A549 (cell line): ENCODE measurements around the gene HECTD3.

ENCODE experiments used
- ESRRA ChIP-seq: fragments of 150-350 bp; IDR thresholded peaks from 2 replicates; pipeline ENCODE4 v1.6.1; 2014; ENCODE audit warnings: mild to moderate bottlenecking, low read length, borderline replicate concordance
- HDAC2 ChIP-seq: fragments of 200-600 bp; sonication (generic); IDR thresholded peaks from 2 replicates; pipeline ENCODE4 v1.6.1; 2016
- MAFK ChIP-seq: fragments of 450-650 bp; IDR thresholded peaks from 2 replicates; pipeline ENCODE4 v1.6.1; 2014; ENCODE audit not compliant: partially characterized antibody
- MYC ChIP-seq: IDR thresholded peaks from 2 replicates; pipeline ENCODE4 v1.6.1; 2012; ENCODE audit warnings: mild to moderate bottlenecking, inconsistent platforms, low read length, improper control_type of control experiment, borderline replicate concordance
- NR3C1 ChIP-seq: fragments of >200 bp; sonication (Bioruptor Twin); formaldehyde crosslinking; IDR thresholded peaks from 3 replicates; pipeline ENCODE4 v1.6.1; 2017
- POLR2A ChIP-seq: IDR thresholded peaks from 2 replicates; pipeline ENCODE4 v1.6.1; 2012; ENCODE audit warnings: mild to moderate bottlenecking, low read length
- TF ChIP-seq, protein P1 (sequence below): fragments of 250-450 bp; sonication (Bioruptor Pico); IDR thresholded peaks from 2 replicates; pipeline ENCODE4 v1.5.0; 2021; ENCODE audit warnings: mild to moderate bottlenecking, moderate library complexity, borderline replicate concordance
- TF ChIP-seq, protein P2 (sequence below): fragments of >200 bp; sonication (Bioruptor Twin); formaldehyde crosslinking; IDR thresholded peaks from 3 replicates; pipeline ENCODE4 v1.5.1; 2016

DNA sequence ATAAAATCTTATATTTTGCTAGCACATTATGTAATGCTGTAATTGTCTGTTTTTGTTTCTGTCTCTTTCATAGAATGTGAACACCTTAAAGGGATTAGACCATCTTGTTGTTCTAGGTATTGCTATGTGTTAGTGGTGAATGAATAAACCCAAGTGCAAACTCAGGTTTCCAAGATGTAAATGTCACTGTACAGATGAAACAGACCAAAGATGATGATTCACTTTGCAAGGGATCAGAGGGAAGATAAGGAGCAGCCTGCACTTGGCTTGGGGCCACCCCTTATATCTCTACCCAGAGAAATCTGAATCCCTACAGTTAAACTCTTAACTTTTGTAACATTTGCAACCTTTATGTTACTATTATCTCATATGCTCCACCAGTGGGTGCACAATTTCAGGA lies 26.3 kb upstream of the HECTD3 start:
- TF ChIP-seq, protein P1, sequence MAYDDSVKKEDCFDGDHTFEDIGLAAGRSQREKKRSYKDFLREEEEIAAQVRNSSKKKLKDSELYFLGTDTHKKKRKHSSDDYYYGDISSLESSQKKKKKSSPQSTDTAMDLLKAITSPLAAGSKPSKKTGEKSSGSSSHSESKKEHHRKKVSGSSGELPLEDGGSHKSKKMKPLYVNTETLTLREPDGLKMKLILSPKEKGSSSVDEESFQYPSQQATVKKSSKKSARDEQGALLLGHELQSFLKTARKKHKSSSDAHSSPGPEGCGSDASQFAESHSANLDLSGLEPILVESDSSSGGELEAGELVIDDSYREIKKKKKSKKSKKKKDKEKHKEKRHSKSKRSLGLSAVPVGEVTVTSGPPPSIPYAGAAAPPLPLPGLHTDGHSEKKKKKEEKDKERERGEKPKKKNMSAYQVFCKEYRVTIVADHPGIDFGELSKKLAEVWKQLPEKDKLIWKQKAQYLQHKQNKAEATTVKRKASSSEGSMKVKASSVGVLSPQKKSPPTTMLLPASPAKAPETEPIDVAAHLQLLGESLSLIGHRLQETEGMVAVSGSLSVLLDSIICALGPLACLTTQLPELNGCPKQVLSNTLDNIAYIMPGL (CRISPR knock-in tag), result no peak
- TF ChIP-seq HDAC2, result no peak
- TF ChIP-seq POLR2A, result no peak
- TF ChIP-seq, protein P2, sequence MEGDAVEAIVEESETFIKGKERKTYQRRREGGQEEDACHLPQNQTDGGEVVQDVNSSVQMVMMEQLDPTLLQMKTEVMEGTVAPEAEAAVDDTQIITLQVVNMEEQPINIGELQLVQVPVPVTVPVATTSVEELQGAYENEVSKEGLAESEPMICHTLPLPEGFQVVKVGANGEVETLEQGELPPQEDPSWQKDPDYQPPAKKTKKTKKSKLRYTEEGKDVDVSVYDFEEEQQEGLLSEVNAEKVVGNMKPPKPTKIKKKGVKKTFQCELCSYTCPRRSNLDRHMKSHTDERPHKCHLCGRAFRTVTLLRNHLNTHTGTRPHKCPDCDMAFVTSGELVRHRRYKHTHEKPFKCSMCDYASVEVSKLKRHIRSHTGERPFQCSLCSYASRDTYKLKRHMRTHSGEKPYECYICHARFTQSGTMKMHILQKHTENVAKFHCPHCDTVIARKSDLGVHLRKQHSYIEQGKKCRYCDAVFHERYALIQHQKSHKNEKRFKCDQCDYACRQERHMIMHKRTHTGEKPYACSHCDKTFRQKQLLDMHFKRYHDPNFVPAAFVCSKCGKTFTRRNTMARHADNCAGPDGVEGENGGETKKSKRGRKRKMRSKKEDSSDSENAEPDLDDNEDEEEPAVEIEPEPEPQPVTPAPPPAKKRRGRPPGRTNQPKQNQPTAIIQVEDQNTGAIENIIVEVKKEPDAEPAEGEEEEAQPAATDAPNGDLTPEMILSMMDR, result no peak
- no peak for TF ChIP-seq MAFK
- TF ChIP-seq MYC, result no peak
- TF ChIP-seq NR3C1, result no peak
- no peak for TF ChIP-seq ESRRA
